Measurements from ENCODE around the gene ADAMTS2. TPM values are rescaled to one million over a fixed set of nuclear protein-coding genes. Genes with fewer than 3 reads are reported as not detected.

ADAMTS2 gene
- total and polyA plus RNA-seq, 2 of the 4 experiments (the other 2 are of a cell fraction) = 19.0 to 58.8 TPM

DNA sequence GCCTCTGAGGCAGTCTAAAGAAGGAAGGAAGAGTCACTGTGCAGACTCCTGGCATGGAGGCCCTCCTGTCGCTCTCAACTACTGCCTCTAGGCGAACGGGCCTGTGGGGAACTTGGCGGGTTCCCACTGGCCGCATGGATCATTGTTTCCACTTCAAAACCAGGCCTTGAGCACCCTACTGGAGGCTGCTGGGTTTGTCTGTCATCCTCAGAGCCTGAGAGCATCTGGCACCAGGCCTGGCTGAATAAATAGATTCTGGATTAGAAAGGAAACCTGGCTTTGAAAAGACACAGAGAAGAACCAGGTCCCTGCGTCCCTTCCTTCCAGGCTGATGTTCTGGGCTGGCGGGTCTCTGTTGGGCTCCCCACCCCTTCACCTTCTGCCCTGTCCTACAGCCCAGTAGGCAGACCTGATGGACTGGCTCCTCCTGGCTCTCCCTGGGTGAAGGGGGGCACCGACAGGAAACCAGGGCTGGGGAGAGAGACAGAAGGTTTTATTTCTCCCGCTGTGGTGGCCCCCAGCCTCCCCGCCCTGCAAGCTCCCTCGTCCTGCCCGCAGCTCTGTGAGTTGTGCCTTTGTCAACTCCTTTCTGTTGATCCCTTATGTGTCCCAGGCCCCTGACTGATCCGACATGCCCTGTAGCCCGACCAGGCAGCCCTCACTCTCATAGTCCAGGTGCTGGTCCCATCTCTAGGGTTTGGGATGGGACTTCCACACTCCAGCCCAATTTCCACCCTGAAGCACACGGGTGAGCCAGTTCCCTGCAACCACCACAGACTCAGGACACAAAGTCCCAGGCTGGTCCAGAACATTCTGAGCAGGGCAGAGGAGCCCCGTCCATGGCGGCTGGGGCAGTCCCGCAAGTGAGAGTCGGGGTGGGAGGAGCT, 50.1 kb downstream of the ADAMTS2 start:
- TF ChIP-seq CHD1 (IDR thresholded peaks at IDR 0.05; ENCODE audit: low read depth, low read length) = no peak
- Histone ChIP-seq H4K91ac (ENCODE audit: insufficient read depth, low read depth, low read length) (no peak overlapping the region), H4K8ac (ENCODE audit: low read depth in 2 of 2, low read length in 2 of 2) (no peak overlapping the region), H4K20me1 (ENCODE audit: insufficient read depth, low read length) (peaks cover 7% of the 10 kb centered on the region), H3K56ac (ENCODE audit: extremely low read depth, insufficient read depth, low read length) (no peak overlapping the region), H3K79me1 (ENCODE audit: low read depth in 1 of 2, low read length in 2 of 2) (peaks cover 21 to 82% of the 10 kb centered on the region in 2 experiments), H2BK20ac (ENCODE audit: low read depth, low read length) (no peak overlapping the region), H3K4me1 (ENCODE audit: control insufficient read depth, insufficient read depth, low read length) (peaks cover 8% of the 10 kb centered on the region), H3K4me2 (ENCODE audit: low read depth, low read length) (no peak overlapping the region), H3K4me3 (ENCODE audit: insufficient read depth, low read depth, low read length) (no peak overlapping the region), H3K14ac (replicated peaks; ENCODE audit: low read depth, low read length) (no peak overlapping the region), H3K27ac (ENCODE audit: insufficient read depth, low read length) (no peak overlapping the region), H3K4ac (ENCODE audit: low read depth, low read length) (no peak overlapping the region), H2AK9ac (replicated peaks; ENCODE audit: low read depth, low read length, poor library complexity) (peak overlapping the region; percentile 47), H3K27me3 (ENCODE audit: control insufficient read depth, insufficient read depth, low read length) (no peaks in the 10 kb centered on the region), H2BK15ac (ENCODE audit: low read depth, low read length) (no peak overlapping the region), H3K36me3 (ENCODE audit: control insufficient read depth, insufficient read depth, low read length) (peaks cover 2% of the 10 kb centered on the region; the same call in 1 of the 2 replicates), H2BK120ac (ENCODE audit: low read depth, low read length) (no peak overlapping the region), H3K9ac (ENCODE audit: low read depth, low read length) (no peak overlapping the region), H2AFZ (replicated peaks; ENCODE audit: low read length, poor library complexity) (no peak overlapping the region), H3K9me3 (ENCODE audit: control insufficient read depth, insufficient read depth, low read length) (no peaks in the 10 kb centered on the region), H3K23ac (ENCODE audit: low read depth, low read length) (no peak overlapping the region), H2AK5ac (ENCODE audit: low read depth, low read length) (no peak overlapping the region), H3K9me1 (ENCODE audit: insufficient read depth, low read length) (peaks cover 3% of the 10 kb centered on the region; the same call in 1 of the 2 replicates), H4K5ac (ENCODE audit: low read depth, low read length) (no peak overlapping the region), H3K18ac (ENCODE audit: low read depth, low read length) (no peak overlapping the region), H2BK5ac (ENCODE audit: low read depth, low read length, poor library complexity, severe bottlenecking) (no peak overlapping the region)
- ATAC-seq (ENCODE audit: low read depth) (no peak), DNase-seq (no peak)
- ChIA-PET POLR2A (ENCODE audit: unreplicated experiment) (no interaction called here), CTCF (interaction anchor here (0.8 kb wide), 1 partner anchor 12 kb away, joined by 3 read pairs; no protein-coding TSS in a partner anchor)
- intact Hi-C loops (cut with micrococcal nuclease) = no loop called here
- WGBS, 2 experiments (ENCODE audit: extremely low coverage in 2 of 2, insufficient read length in 1 of 2) = 70% methylated on average over 9 of the region's 19 CpGs; no CpG with 5 or more reads in 1 of the 2 experiments
- dilution Hi-C loops (cut with HindIII; ENCODE audit: low sequenced_read_pairs, unreplicated experiment) = no loop called here
- BruUV-seq (replicated peaks) = no TSS peak
- in situ Hi-C loops (cut with MboI; ENCODE audit: low sequenced_read_pairs) = no loop called here
